Globus pallidus (tissue), 1 donor: Measurements from ENCODE around the gene IGFL2.
"Not testable (repeated sequence)": the region's sequence is repeated elsewhere in the genome, so short reads cannot be mapped to it uniquely, and the experiment has no call there.

Experiments used
- DNase-seq: peaks from one replicate; pipeline ENCODE4 v3.0.0-alpha.2; 2015; ENCODE audit warnings: low spot score

IGFL2 gene

DNA sequence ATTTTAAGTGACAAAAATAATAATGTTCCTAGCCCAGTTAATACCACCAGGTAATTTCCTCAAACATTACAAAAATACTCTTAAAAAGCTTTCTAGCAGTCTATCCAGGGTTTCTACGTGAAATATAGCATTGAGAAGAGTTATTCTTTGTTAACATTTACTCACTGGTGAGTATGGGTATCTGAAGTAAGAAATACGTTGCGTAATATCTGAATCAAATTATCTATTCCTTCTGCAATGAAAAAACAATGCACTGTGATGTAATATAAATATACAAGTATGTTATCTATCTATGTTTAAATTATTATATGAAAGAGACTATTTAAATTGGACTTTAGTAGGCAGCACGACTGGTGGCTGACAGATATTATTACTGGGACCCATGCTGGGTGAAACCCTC, 5.7 kb upstream of the IGFL2 start:
- DNase-seq = no peak

GRCh38 chr19:46144756-46145155, 3.3 kb upstream of the IGFL2 start:
- DNase-seq = no peak

DNA sequence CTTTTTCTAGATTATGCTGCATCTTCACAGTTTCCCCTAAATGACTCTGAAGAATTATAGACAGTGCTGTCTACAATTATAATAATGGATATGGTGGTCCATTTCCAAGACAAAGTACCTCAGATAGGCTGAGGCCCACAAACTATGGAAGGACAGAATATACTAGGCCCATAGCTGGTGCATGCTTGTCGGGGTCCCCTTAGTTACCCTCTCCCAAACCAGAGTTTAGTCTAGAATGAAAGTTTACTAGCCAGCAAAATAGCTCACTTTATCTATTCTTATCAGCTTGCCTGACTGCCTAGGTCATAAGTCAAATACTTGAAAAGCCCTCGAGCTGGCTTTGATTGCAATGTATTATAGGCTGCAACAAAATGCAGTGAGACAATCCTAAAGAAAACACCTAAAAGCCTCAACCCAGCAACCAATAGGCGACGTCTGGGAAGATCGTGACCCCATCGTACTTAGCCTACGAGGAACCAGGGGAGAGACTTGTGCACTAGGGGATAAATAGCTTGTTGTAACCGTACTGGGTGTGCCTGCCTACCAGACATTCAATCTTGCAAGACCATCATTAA, 785 bp upstream of the IGFL2 start:
- DNase-seq = no peak

GRCh38 chr19:46150606-46151005, 2.6 kb downstream of the IGFL2 start:
- DNase-seq = no peak

DNA sequence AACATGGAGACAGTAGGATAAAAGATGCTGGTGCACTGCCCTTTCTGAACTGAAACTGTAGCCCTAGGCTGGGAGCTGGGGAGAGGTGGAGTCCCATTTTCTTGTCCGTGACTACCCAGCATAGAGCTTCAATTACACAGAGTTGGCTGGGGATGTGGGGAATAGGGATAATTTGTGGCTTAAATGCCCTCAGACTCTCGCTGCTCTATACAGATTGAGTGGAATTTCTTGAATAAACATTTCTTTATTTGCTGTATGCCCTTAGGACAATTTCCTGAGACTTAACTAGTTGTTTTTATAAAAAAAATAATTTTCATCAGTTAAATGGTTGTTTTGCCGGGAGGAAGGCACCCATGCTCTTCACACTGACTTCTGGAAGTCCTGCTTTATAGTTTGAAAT, 7.2 kb downstream of the IGFL2 start:
- DNase-seq = no peak

- no peak for DNase-seq
These were observed 11.6 kb downstream of the IGFL2 start for GRCh38 chr19:46159418-46160232.

GRCh38 chr19:46160233-46160775, 12.3 kb downstream of the IGFL2 start:
- DNase-seq = no peak

GRCh38 chr19:46161642-46162257, 13.7 kb downstream of the IGFL2 start:
- not testable (repeated sequence) for DNase-seq

GRCh38 chr19:46162731-46163130, 14.7 kb downstream of the IGFL2 start:
- DNase-seq = no peak

DNA sequence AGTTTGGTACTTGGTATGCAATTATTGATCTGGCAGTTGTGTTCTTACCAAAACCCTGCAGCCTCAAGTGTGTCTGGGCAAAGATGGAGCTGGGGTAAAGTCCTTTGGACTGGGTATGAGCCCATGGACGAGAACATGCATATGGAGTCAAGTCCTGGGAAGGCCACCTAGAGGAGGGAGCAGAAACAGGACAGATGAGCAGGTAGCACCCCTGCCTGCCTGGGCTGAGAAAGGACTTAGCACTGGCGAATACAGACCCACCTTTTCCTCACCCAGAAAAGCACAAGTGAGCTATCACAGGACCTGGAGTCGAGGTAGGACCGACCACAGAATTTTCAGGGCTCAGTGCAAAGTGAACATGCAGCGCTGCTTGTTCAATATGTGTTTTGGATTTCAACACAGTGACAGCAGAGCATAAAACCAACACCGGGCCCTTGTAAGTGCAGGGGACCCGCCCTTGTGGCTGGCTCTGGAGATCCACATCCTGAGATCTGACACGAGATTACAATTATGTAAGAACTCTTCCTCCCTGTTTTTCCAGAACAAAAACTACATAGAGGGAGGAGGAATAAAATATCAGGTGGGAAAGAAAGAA, 25.9 kb downstream of the IGFL2 start:
- no peak for DNase-seq

- DNase-seq = no peak
These were observed 28.2 kb downstream of the IGFL2 start for GRCh38 chr19:46176116-46176860.

- DNase-seq = no peak
These were observed 31.2 kb downstream of the IGFL2 start for GRCh38 chr19:46179076-46179759.

GRCh38 chr19:46180701-46181387, 32.8 kb downstream of the IGFL2 start:
- DNase-seq = no peak

DNA sequence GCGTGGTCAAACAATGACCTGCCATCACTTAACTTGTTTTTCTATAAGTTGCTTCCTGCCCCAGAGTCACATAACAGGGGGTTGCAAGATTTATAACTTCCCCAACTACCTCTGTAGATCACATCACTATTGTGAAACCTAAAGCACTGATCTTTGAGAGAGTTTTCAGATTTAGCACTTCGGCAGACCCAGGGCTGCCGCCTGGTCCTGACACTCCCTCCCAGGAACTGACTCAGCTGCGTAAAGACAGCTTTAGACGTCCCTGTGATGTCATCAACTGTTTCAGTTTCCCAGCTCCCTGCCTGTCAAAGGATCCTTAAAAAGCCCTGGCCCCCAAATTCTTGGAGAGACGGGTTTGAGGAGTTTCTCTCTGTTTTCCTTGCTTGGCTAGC, 33.3 kb downstream of the IGFL2 start:
- no peak for DNase-seq

- no peak for DNase-seq
These were observed 34.4 kb downstream of the IGFL2 start for GRCh38 chr19:46182476-46182875.

GRCh38 chr19:46184775-46185710, 37.0 kb downstream of the IGFL2 start:
- DNase-seq = not testable (repeated sequence)

DNA sequence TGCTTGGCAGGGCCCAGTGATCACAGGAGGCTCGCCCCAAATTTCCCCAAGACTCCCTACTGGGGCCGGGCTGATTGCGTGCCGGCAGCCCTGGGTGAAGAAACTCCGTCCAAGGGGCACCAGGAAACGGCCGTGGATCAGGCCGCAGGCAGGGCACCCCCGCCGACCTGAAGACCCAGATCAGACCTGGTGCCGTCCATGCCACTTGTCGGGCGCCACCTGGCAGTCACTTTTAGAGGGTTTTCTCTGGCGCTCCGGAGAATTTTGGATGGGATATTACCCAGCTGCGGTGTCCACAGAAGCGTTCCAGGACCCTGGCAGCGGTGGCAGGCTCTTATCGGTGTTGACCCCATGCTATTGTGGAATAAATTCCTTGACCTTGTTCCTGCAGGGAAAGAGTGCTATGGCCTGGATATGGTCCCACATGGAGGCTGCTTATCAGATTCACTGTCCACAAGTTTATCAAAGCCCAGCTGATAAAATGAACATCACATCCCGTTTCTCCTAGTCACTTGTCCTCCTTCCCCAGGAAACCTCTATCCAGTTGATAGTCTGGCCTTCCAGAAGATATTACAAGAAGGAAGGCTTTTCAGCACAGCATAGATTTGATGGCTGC, 38.2 kb downstream of the IGFL2 start:
- DNase-seq = no peak

- DNase-seq = no peak
These were observed 38.7 kb downstream of the IGFL2 start for GRCh38 chr19:46186717-46187101.
